GM12878 (cell line): Measurements from ENCODE around the gene SSC4D. TPM values are rescaled to one million over a fixed set of nuclear protein-coding genes. Genes with fewer than 3 reads are reported as not detected.

Experiments used
- ATAC-seq: fragments of 200-7000 bp; cut with Tn5 transposase; 3 replicates; pipeline ENCODE4 v1.9.1; 2020; ENCODE audit warnings: mild to moderate bottlenecking, moderate library complexity
- BruUV-seq: library from RNA; stranded (reverse); fragments of 400-500 nt; replicated peaks from 2 replicates; lab custom pipeline; 2021; lab: Mats Ljungman, UMichigan
- CTCF ChIA-PET: fragments of 300-600 bp; sonication (Branson Sonifier 250); formaldehyde crosslinking; extraction: SDS; loops from one replicate; lab custom pipeline; 2021; ENCODE audit warnings: inconsistent platforms; lab: Yijun Ruan, JAX
- POLR2A ChIA-PET: fragments of 350-600 bp; formaldehyde crosslinking; extraction: SDS; loops from one replicate; lab custom pipeline; 2021; ENCODE audit warnings: inconsistent platforms; lab: Charles Lee
- RAD21 ChIA-PET: fragments of 300-600 bp; sonication (Branson Sonifier 250); formaldehyde crosslinking; loops from one replicate; lab custom pipeline; 2023; ENCODE audit warnings: antibody characterized with exemption; ENCODE audit not compliant: unreplicated experiment; lab: Charles Lee
- SMC1A ChIA-PET: fragments of 300-600 bp; sonication (Branson Sonifier 250); formaldehyde crosslinking; loops from one replicate; lab custom pipeline; 2023; ENCODE audit not compliant: unreplicated experiment, uncharacterized antibody; lab: Charles Lee
- DNase-seq: peaks from one replicate; pipeline ENCODE4 v3.0.0-alpha.2; 2011; ENCODE audit warnings: low read depth, low spot score
- FAIRE-seq: peaks from 3 replicates; lab custom pipeline; 2011; peaks lifted over from hg19 to GRCh38; lab: Jason Lieb, UNC
- H2AFZ ChIP-seq: 2 replicates; pipeline ENCODE4 v1.6.0; 2011; ENCODE audit warnings: low read depth, low read length, control low read depth; ENCODE audit not compliant: control insufficient read depth
- H3K27ac ChIP-seq: 2 replicates; pipeline ENCODE4 v1.5.1; 2011; ENCODE audit warnings: control low read depth; ENCODE audit not compliant: control insufficient read depth, insufficient read depth
- H3K27me3 ChIP-seq, 2 experiments: replicated peaks in 1 of 2; 2 replicates each; pipeline versions ENCODE4 v1.6.0 to v1.6.1; 2011; ENCODE audit warnings: low read length in 1 of 2; ENCODE audit not compliant: control insufficient read depth in 2 of 2, insufficient read depth in 2 of 2
- H3K36me3 ChIP-seq, 2 experiments: 2 replicates each; pipeline ENCODE4 v1.5.1; 2011; ENCODE audit warnings: low read length in 1 of 2; ENCODE audit not compliant: control insufficient read depth in 2 of 2, insufficient read depth in 2 of 2
- H3K4me1 ChIP-seq: 2 replicates; pipeline ENCODE4 v1.6.1; 2011; ENCODE audit warnings: mild to moderate bottlenecking, low read length, moderate library complexity, mixed read lengths; ENCODE audit not compliant: control insufficient read depth, insufficient read depth
- H3K4me2 ChIP-seq: 2 replicates; pipeline ENCODE4 v1.6.0; 2011; ENCODE audit warnings: control low read depth; ENCODE audit not compliant: control insufficient read depth, insufficient read depth
- H3K4me3 ChIP-seq: fragments of 200-600 bp; sonication (generic); 2 replicates; pipeline ENCODE4 v1.5.1; 2016
- H3K79me2 ChIP-seq: 2 replicates; pipeline ENCODE4 v1.6.0; 2011; ENCODE audit warnings: low read length; ENCODE audit not compliant: control insufficient read depth, insufficient read depth
- H3K9ac ChIP-seq: 2 replicates; pipeline ENCODE4 v1.8.0; 2011; ENCODE audit warnings: low read length, control low read depth, mixed read lengths; ENCODE audit not compliant: control insufficient read depth, insufficient read depth
- H3K9me3 ChIP-seq: replicated peaks from 3 replicates; pipeline ENCODE4 v1.5.1; 2011; ENCODE audit warnings: mild to moderate bottlenecking, low read length; ENCODE audit not compliant: control insufficient read depth, insufficient read depth
- H4K20me1 ChIP-seq: 2 replicates; pipeline ENCODE4 v1.6.0; 2011; ENCODE audit not compliant: control insufficient read depth, insufficient read depth
- BCLAF1 ChIP-seq: fragments of 450-650 bp; IDR thresholded peaks from 2 replicates; pipeline ENCODE4 v1.6.1; 2017; ENCODE audit warnings: antibody characterized with exemption, mild to moderate bottlenecking, moderate library complexity
- E4F1 ChIP-seq: fragments of 450-650 bp; IDR thresholded peaks from 2 replicates; pipeline ENCODE4 v1.6.1; 2018; ENCODE audit warnings: borderline replicate concordance, mild to moderate bottlenecking; ENCODE audit not compliant: partially characterized antibody
- ETV6 ChIP-seq, 2 experiments: fragments of 450-650 bp in 1 of 2; IDR thresholded peaks in 1 of 2; conservative IDR thresholded peaks in 1 of 2; 2 replicates each; pipeline ENCODE4 v1.6.1; 2014; ENCODE audit warnings: antibody characterized with exemption in 1 of 2, borderline replicate concordance in 1 of 2, low read depth in 1 of 2, mild to moderate bottlenecking in 1 of 2, moderate library complexity in 1 of 2
- FOXK2 ChIP-seq: fragments of 450-650 bp; IDR thresholded peaks from 2 replicates; pipeline ENCODE4 v1.6.1; 2017; ENCODE audit warnings: mild to moderate bottlenecking, moderate library complexity
- IRF5 ChIP-seq: fragments of 450-650 bp; IDR thresholded peaks from 2 replicates; pipeline ENCODE4 v1.6.1; 2017; ENCODE audit warnings: borderline replicate concordance
- MEF2B ChIP-seq: fragments of 450-650 bp; IDR thresholded peaks from 2 replicates; pipeline ENCODE4 v1.6.1; 2018; ENCODE audit warnings: mild to moderate bottlenecking, moderate library complexity; ENCODE audit not compliant: partially characterized antibody, poor library complexity, severe bottlenecking
- NFXL1 ChIP-seq: fragments of 450-650 bp; IDR thresholded peaks from 2 replicates; pipeline ENCODE4 v1.6.1; 2017; ENCODE audit warnings: antibody characterized with exemption, mild to moderate bottlenecking, borderline replicate concordance
- POLR2A ChIP-seq: IDR thresholded peaks from 2 replicates; pipeline ENCODE4 v1.6.1; 2011; ENCODE audit warnings: low read depth, mild to moderate bottlenecking, low read length
- RFX5 ChIP-seq: IDR thresholded peaks from 2 replicates; pipeline ENCODE4 v1.6.1; 2011; ENCODE audit warnings: low read depth, low read length, improper control_type of control experiment
- ZBED1 ChIP-seq: IDR thresholded peaks from 2 replicates; pipeline ENCODE4 v1.6.1; 2016; ENCODE audit warnings: borderline replicate concordance
- ZNF217 ChIP-seq: fragments of 450-650 bp; IDR thresholded peaks from 2 replicates; pipeline ENCODE4 v1.6.1; 2017; ENCODE audit warnings: antibody characterized with exemption, mild to moderate bottlenecking
- ZNF622 ChIP-seq: fragments of 450-650 bp; IDR thresholded peaks from 2 replicates; pipeline ENCODE4 v1.6.1; 2017; ENCODE audit warnings: mild to moderate bottlenecking, inconsistent platforms
- WGBS: methylation state at CpG from one replicate; pipeline ENCODE4 v1.1.6; 2016; ENCODE audit warnings: low lambda C conversion rate; ENCODE audit not compliant: insufficient replicate concordance, insufficient coverage; ENCODE audit errors: missing lambda C conversion rate; 5-methylcytosine and 5-hydroxymethylcytosine counted together
- in situ Hi-C: fragments of 300-500 bp; cut with MboI; formaldehyde crosslinking; loops from 9 replicates; pipeline ENCODE4 v1.14.3; 2018; ENCODE audit warnings: mixed read lengths
- intact Hi-C: fragments of 100-400 bp; cut with micrococcal nuclease; formaldehyde crosslinking; loops from one replicate; pipeline ENCODE4 v1.14.2; 2022; ENCODE audit not compliant: unreplicated experiment
- polyA plus RNA-seq, 11 experiments: library from polyadenylated mRNA; depleted of rRNA in 4 of 11; unstranded in 6 of 11; stranded (reverse) in 5 of 11; fragments of >200 nt; fragmentation: Nextera tagmentation in 4 of 11; fragmentation: Illumina TruSeq in 1 of 11; extraction: Ambion mirVana in 4 of 11; extraction: Trizol in 1 of 11; gene quantifications; 1 replicate in 1 of 11; 2 replicates in 10 of 11; pipeline versions ENCODE4 v1.2.1 to v1.2.3, GENCODE V29; 2011 to 2016; ENCODE audit warnings: inconsistent platforms in 2 of 11, missing spikeins in 2 of 11, low read depth in 1 of 11
- total RNA-seq, 4 experiments: library from RNA; depleted of rRNA in 3 of 4; stranded (reverse); fragments of >200 nt in 3 of 4; fragmentation: Illumina TruSeq in 1 of 4; extraction: Trizol in 1 of 4; gene quantifications; 2 replicates each; pipeline versions ENCODE4 v1.2.1 to v1.2.3, GENCODE V29; 2013 to 2021

SSC4D gene
- total and polyA plus RNA-seq, 10 of the 15 experiments (the other 5 are each of a cell fraction or from before 2014, with no cell fraction given), result 0.08 to 0.79 (median 0.25) TPM; not detected in 1

- WGBS, result 58% methylated on average over 9 of the region's 9 CpGs
- CTCF ChIA-PET, result no interaction called here
Measured at GRCh38 chr7:76430211-76430610, 20.7 kb upstream of the SSC4D start.

More at GRCh38 chr7:76430211-76430610, 20.7 kb upstream of the SSC4D start:
- Histone ChIP-seq H4K20me1 (no peaks in the 10 kb centered on the region), H3K27ac (no peak overlapping the region), H3K4me3 (no peak overlapping the region), H3K9me3 (no peaks in the 10 kb centered on the region), H3K79me2 (no peaks in the 10 kb centered on the region), H3K36me3 (no peaks in the 10 kb centered on the region), H3K9ac (no peak overlapping the region), H2AFZ (no peak overlapping the region), H3K4me2 (no peak overlapping the region), H3K27me3 (no peaks in the 10 kb centered on the region), H3K4me1 (peaks cover 2% of the 10 kb centered on the region)
- intact Hi-C loops (no loop called here), in situ Hi-C loops (no loop called here)
- SMC1A ChIA-PET, result no interaction called here
- no peak for TF ChIP-seq IRF5
- TF ChIP-seq ZNF217, result no peak
- no peak for TF ChIP-seq NFXL1
- no peak for TF ChIP-seq MEF2B
- TF ChIP-seq FOXK2, result no peak
- TF ChIP-seq ETV6 (conservative IDR thresholded peaks at IDR 0.05 in 1 of 2, IDR thresholded peaks at IDR 0.05 in 1 of 2; ENCODE audit: borderline replicate concordance in 1 of 2, low read depth in 1 of 2), result no peak
- no peak for TF ChIP-seq E4F1
- no peak for TF ChIP-seq ZBED1
- TF ChIP-seq POLR2A, result no peak
- no peak for TF ChIP-seq BCLAF1
- no peak for TF ChIP-seq RFX5
- TF ChIP-seq ZNF622, result no peak
- POLR2A ChIA-PET, result no interaction called here
- BruUV-seq, result no TSS peak
- DNase-seq (no peak), ATAC-seq (no peak), FAIRE-seq (no peak)
- RAD21 ChIA-PET, result no interaction called here
